ENCODE results near the gene MAML2. TPM values are rescaled to one million over a fixed set of nuclear protein-coding genes. Genes with fewer than 3 reads are reported as not detected.

Gene MAML2
- total and polyA plus RNA-seq, 8 donors, result 2.4 to 11.8 (median 4.1) TPM

DNA sequence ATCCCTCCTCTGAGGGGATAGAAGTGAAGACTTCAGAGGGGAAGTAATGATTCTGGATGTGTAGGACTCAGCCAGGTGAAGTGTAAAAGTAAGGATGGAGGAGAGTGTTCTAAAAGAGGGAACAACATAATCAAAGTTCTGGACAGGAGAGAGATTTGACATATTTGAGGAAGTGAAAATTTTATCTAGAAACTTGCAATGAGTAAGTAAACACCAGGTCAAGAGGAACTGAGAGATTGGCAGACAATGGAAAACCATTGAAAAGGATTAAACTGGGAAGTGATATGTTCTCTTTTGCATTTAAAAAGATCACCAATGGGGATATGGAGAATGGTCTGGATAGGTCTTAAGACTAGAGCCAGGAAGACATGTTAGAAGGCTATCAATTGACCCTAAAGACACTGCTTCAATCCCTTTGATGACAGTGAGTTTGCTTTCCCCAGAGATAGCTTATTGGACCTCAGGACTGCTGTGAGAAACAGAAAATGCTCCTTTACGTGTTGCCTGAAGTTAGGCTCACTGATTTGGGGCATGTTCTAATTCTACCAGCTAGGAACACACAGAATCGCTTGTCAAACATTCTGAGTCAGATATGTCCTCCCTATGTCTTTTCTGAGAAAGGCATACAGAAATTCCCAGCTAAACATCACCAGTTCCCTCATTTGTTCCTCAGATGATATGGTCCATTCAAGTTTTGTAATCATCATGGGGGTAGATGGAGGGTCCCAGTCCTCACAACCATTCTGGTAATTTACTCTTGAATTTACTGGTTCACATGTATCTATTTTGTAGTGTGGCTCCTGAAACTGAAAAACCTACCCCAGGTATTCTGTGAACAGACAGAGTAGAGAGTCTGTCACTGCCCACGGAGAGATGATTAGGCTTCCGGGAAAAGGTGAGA is 144.9 kb downstream of the MAML2 start:
- TF ChIP-seq, protein P1, sequence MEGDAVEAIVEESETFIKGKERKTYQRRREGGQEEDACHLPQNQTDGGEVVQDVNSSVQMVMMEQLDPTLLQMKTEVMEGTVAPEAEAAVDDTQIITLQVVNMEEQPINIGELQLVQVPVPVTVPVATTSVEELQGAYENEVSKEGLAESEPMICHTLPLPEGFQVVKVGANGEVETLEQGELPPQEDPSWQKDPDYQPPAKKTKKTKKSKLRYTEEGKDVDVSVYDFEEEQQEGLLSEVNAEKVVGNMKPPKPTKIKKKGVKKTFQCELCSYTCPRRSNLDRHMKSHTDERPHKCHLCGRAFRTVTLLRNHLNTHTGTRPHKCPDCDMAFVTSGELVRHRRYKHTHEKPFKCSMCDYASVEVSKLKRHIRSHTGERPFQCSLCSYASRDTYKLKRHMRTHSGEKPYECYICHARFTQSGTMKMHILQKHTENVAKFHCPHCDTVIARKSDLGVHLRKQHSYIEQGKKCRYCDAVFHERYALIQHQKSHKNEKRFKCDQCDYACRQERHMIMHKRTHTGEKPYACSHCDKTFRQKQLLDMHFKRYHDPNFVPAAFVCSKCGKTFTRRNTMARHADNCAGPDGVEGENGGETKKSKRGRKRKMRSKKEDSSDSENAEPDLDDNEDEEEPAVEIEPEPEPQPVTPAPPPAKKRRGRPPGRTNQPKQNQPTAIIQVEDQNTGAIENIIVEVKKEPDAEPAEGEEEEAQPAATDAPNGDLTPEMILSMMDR (IDR thresholded peaks at IDR 0.05), result no peak
- no peak for DNase-seq
- Histone ChIP-seq H3K27me3 (no peaks in the 10 kb centered on the region), H3K4me1 (peaks cover 0 to 11% (median 8%) of the 10 kb centered on the region in 3 donors), H3K4me3 (no peak overlapping the region), H3K27ac (peak overlapping the region in 2 of 4 donors; percentile 2 to 36), H3K9me3 (no peaks in the 10 kb centered on the region), H3K36me3 (no peaks in the 10 kb centered on the region)
- peak in 1 of 4 donors; percentile 37 for ATAC-seq
- 83 to 88% methylated on average over 4 of the region's 4 CpGs for WGBS, 2 donors
- FAIRE-seq, result no peak
- intact Hi-C loops (cut with DNase I), result no loop called here

DNA sequence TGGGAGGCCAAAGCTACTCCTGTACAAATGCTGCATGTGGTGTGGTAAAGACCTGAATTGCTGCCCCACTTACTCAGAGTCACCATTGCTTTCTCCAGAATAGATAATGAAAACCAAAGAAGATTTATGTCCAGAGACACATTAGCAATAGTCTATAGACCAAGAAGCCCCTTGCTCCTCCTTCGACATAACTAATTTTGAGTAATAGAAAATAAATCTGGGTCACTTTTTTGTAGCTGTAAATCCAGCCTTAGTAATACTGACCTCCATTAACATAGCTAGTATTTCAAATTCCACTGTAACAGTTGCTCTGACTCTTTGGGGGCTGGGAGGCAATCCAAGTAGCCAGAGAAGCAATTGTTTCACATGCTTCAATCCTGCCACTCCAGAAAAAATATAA is 145.9 kb downstream of the MAML2 start:
- DNase-seq (no peak), FAIRE-seq (no peak), ATAC-seq (no peak)
- Histone ChIP-seq H3K4me1 (peaks cover 0 to 11% (median 8%) of the 10 kb centered on the region in 3 donors), H3K27ac (peak overlapping the region in 2 of 4 donors; percentile 2 to 16), H3K9me3 (no peaks in the 10 kb centered on the region), H3K27me3 (no peaks in the 10 kb centered on the region), H3K36me3 (no peaks in the 10 kb centered on the region), H3K4me3 (no peak overlapping the region)
- intact Hi-C loops (cut with DNase I), result no loop called here
- WGBS, 2 donors, result 80 to 86% methylated on average over 1 of the region's 1 CpG
- TF ChIP-seq, protein P1 (IDR thresholded peaks at IDR 0.05), result no peak

GRCh38 chr11:96196181-96196662 is 146.8 kb downstream of the MAML2 start:
- WGBS, 2 donors, result 19% methylated on average over 7 of the region's 7 CpGs
- Histone ChIP-seq H3K4me1 (peaks cover 0 to 11% (median 8%) of the 10 kb centered on the region in 3 donors), H3K36me3 (no peaks in the 10 kb centered on the region), H3K27ac (peak overlapping the region in 2 of 4 donors; percentile 49 to 57), H3K27me3 (no peaks in the 10 kb centered on the region), H3K4me3 (no peak overlapping the region), H3K9me3 (no peaks in the 10 kb centered on the region)
- intact Hi-C loops (cut with DNase I), result no loop called here
- TF ChIP-seq, protein P1 (IDR thresholded peaks at IDR 0.05), result no peak
- DNase-seq (no peak), FAIRE-seq (no peak), ATAC-seq (no peak)

- DNase-seq, result no peak
- no peak for FAIRE-seq
- peak overlapping the region in 2 of 4 donors; percentile 49 to 57 for H3K27ac ChIP-seq
- no peaks in the 10 kb centered on the region for H3K36me3 ChIP-seq
- no peak for ATAC-seq
- TF ChIP-seq, protein P1 (IDR thresholded peaks at IDR 0.05), result no peak
- H3K9me3 ChIP-seq, result no peaks in the 10 kb centered on the region
- 57 to 81% methylated on average over 3 of the region's 3 CpGs for WGBS, 2 donors
- no peaks in the 10 kb centered on the region for H3K27me3 ChIP-seq
- H3K4me3 ChIP-seq, result no peak overlapping the region
- peaks cover 0 to 11% (median 8%) of the 10 kb centered on the region in 3 donors for H3K4me1 ChIP-seq
- intact Hi-C loops (cut with DNase I), result no loop called here
These were observed 147.3 kb downstream of the MAML2 start for GRCh38 chr11:96195671-96196070.

Data from pancreas (tissue), 10 donors.